Duodenal mucosa (tissue), 2 donors: Measurements from ENCODE around the gene FOSL1.

Experiments used
- H3K27ac ChIP-seq: one replicate; pipeline ENCODE4 v1.7.0; 2013; ENCODE audit warnings: low read depth, low read length
- H3K27me3 ChIP-seq, 2 donors: one replicate each; pipeline ENCODE4 v1.7.0; 2013; ENCODE audit warnings: low read length in 2 of 2, control low read depth in 1 of 2; ENCODE audit not compliant: insufficient read depth in 2 of 2, control insufficient read depth in 1 of 2
- H3K36me3 ChIP-seq, 2 donors: one replicate each; pipeline ENCODE4 v1.7.0; 2013; ENCODE audit warnings: low read length in 2 of 2, control low read depth in 1 of 2; ENCODE audit not compliant: insufficient read depth in 2 of 2, control insufficient read depth in 1 of 2
- H3K4me1 ChIP-seq, 2 donors: one replicate each; pipeline ENCODE4 v1.7.0; 2013; ENCODE audit warnings: low read length in 2 of 2, control low read depth in 1 of 2; ENCODE audit not compliant: insufficient read depth in 2 of 2, control insufficient read depth in 1 of 2
- H3K4me3 ChIP-seq, 2 donors: one replicate each; pipeline ENCODE4 v1.7.0; 2013; ENCODE audit warnings: low read length in 2 of 2, low read depth in 1 of 2
- H3K9ac ChIP-seq, 2 donors: one replicate each; pipeline ENCODE4 v1.7.0; 2013; ENCODE audit warnings: low read length in 2 of 2, low read depth in 1 of 2
- H3K9me3 ChIP-seq, 2 donors: one replicate each; pipeline ENCODE4 v1.7.0; 2013; ENCODE audit warnings: low read length in 2 of 2, control low read depth in 1 of 2; ENCODE audit not compliant: control insufficient read depth in 1 of 2

The FOSL1 gene

GRCh38 chr11:65869643-65870306 is 30.4 kb downstream of the FOSL1 start:
- Histone ChIP-seq H3K36me3 (peaks cover 22 to 30% of the 10 kb centered on the region in 2 donors), H3K4me3 (no peak overlapping the region), H3K27me3 (no peaks in the 10 kb centered on the region), H3K9ac (no peak overlapping the region), H3K27ac (no peak overlapping the region), H3K9me3 (no peaks in the 10 kb centered on the region), H3K4me1 (peaks cover 12 to 17% of the 10 kb centered on the region in 2 donors)

- H3K9me3 ChIP-seq: no peaks in the 10 kb centered on the region
- no peak overlapping the region for H3K27ac ChIP-seq
- H3K9ac ChIP-seq: no peak overlapping the region
- no peak overlapping the region for H3K4me3 ChIP-seq
- H3K27me3 ChIP-seq: no peaks in the 10 kb centered on the region
- peaks cover 12 to 17% of the 10 kb centered on the region in 2 donors for H3K4me1 ChIP-seq
- H3K36me3 ChIP-seq: peaks cover 31 to 39% of the 10 kb centered on the region in 2 donors
Observed at GRCh38 chr11:65868907-65869306, 31.3 kb downstream of the FOSL1 start.

GRCh38 chr11:65868076-65868667 is 32.0 kb downstream of the FOSL1 start:
- Histone ChIP-seq H3K9me3 (no peaks in the 10 kb centered on the region), H3K9ac (no peak overlapping the region), H3K4me3 (no peak overlapping the region), H3K27me3 (no peaks in the 10 kb centered on the region), H3K4me1 (peaks cover 9 to 17% of the 10 kb centered on the region in 2 donors), H3K27ac (no peak overlapping the region), H3K36me3 (peaks cover 38 to 46% of the 10 kb centered on the region in 2 donors)

GRCh38 chr11:65867284-65868071 is 32.7 kb downstream of the FOSL1 start:
- H3K4me3 ChIP-seq: no peak overlapping the region
- H3K9me3 ChIP-seq: no peaks in the 10 kb centered on the region
- peaks cover 39 to 53% of the 10 kb centered on the region in 2 donors for H3K36me3 ChIP-seq
- no peaks in the 10 kb centered on the region for H3K27me3 ChIP-seq
- no peak overlapping the region for H3K9ac ChIP-seq
- H3K27ac ChIP-seq: no peak overlapping the region
- peaks cover 5 to 17% of the 10 kb centered on the region in 2 donors for H3K4me1 ChIP-seq

GRCh38 chr11:65866509-65867283 is 33.5 kb downstream of the FOSL1 start:
- H3K36me3 ChIP-seq: peaks cover 39 to 59% of the 10 kb centered on the region in 2 donors

GRCh38 chr11:65865550-65866172 is 34.5 kb downstream of the FOSL1 start:
- peaks cover 15 to 20% of the 10 kb centered on the region in 2 donors for H3K4me1 ChIP-seq
- peaks cover 39 to 59% of the 10 kb centered on the region in 2 donors for H3K36me3 ChIP-seq
- H3K27me3 ChIP-seq: no peaks in the 10 kb centered on the region
- H3K9ac ChIP-seq: no peak overlapping the region
- no peak overlapping the region for H3K4me3 ChIP-seq
- no peaks in the 10 kb centered on the region for H3K9me3 ChIP-seq
- no peak overlapping the region for H3K27ac ChIP-seq

More at GRCh38 chr11:65866509-65867283, 33.5 kb downstream of the FOSL1 start:
- Histone ChIP-seq H3K4me3 (no peak overlapping the region), H3K4me1 (peaks cover 6 to 22% of the 10 kb centered on the region in 2 donors), H3K9ac (no peak overlapping the region), H3K9me3 (no peaks in the 10 kb centered on the region), H3K27ac (no peak overlapping the region), H3K27me3 (no peaks in the 10 kb centered on the region)

GRCh38 chr11:65864706-65865471 is 35.3 kb downstream of the FOSL1 start:
- H3K4me1 ChIP-seq: peaks cover 13 to 18% of the 10 kb centered on the region in 2 donors
- no peak overlapping the region for H3K4me3 ChIP-seq
- no peaks in the 10 kb centered on the region for H3K27me3 ChIP-seq
- no peak overlapping the region for H3K27ac ChIP-seq
- H3K36me3 ChIP-seq: peaks cover 39 to 59% of the 10 kb centered on the region in 2 donors
- no peaks in the 10 kb centered on the region for H3K9me3 ChIP-seq
- no peak overlapping the region for H3K9ac ChIP-seq

GRCh38 chr11:65863889-65864705 is 36.1 kb downstream of the FOSL1 start:
- H3K4me3 ChIP-seq: no peak overlapping the region
- H3K27ac ChIP-seq: no peak overlapping the region
- H3K9me3 ChIP-seq: no peaks in the 10 kb centered on the region
- H3K27me3 ChIP-seq: no peaks in the 10 kb centered on the region
- peaks cover 39 to 59% of the 10 kb centered on the region in 2 donors for H3K36me3 ChIP-seq
- peaks cover 13 to 19% of the 10 kb centered on the region in 2 donors for H3K4me1 ChIP-seq
- H3K9ac ChIP-seq: no peak overlapping the region
